Uterus (tissue), 4 donors: Measurements from ENCODE around the gene MYOZ2. TPM values are rescaled to one million over a fixed set of nuclear protein-coding genes. Genes with fewer than 3 reads are reported as not detected.
A peak's percentile ranks its signal among the peaks of the same experiment; 100 is the strongest.

ENCODE experiments used
- DNase-seq, 2 donors: peaks; one replicate each; pipeline ENCODE4 v3.0.0-alpha.2; 2019 to 2020
- H3K27ac ChIP-seq, 2 donors: fragments of 200-600 bp; sonication (generic); 1 replicate in 1 of 2; 2 replicates in 1 of 2; pipeline ENCODE4 v1.5.1; 2016 to 2018
- H3K27me3 ChIP-seq, 2 donors: fragments of 200-600 bp; sonication (generic); one replicate each; pipeline ENCODE4 v1.5.1; 2018 to 2019; ENCODE audit warnings: control low read depth in 1 of 2
- H3K36me3 ChIP-seq, 2 donors: fragments of 200-600 bp; sonication (generic); one replicate each; pipeline ENCODE4 v1.5.1; 2019; ENCODE audit warnings: control low read depth in 1 of 2
- H3K4me1 ChIP-seq, 2 donors: fragments of 200-600 bp; sonication (generic); one replicate each; pipeline ENCODE4 v1.5.1; 2018 to 2019; ENCODE audit warnings: control low read depth in 1 of 2
- H3K4me3 ChIP-seq, 2 donors: fragments of 200-600 bp; sonication (generic); 1 replicate in 1 of 2; 2 replicates in 1 of 2; pipeline ENCODE4 v1.5.1; 2018 to 2019; ENCODE audit warnings: mild to moderate bottlenecking in 1 of 2
- H3K9me3 ChIP-seq, 2 donors: fragments of 200-600 bp; sonication (generic); one replicate each; pipeline ENCODE4 v1.5.1; 2019; ENCODE audit warnings: control low read depth in 1 of 2
- CTCF ChIP-seq, 4 experiments: fragments of 200-600 bp in 2 of 4; fragments of 450-650 bp in 2 of 4; sonication (generic) in 2 of 4; IDR thresholded peaks; one replicate each; pipeline ENCODE4 v1.5.1; 2016 to 2019; ENCODE audit warnings: antibody characterized with exemption in 4 of 4, mild to moderate bottlenecking in 2 of 4, moderate library complexity in 1 of 4
- POLR2A ChIP-seq, 2 donors: fragments of 450-650 bp; IDR thresholded peaks; one replicate each; pipeline ENCODE4 v1.6.1; 2016; ENCODE audit warnings: antibody characterized with exemption in 2 of 2, mild to moderate bottlenecking in 1 of 2, moderate library complexity in 1 of 2
- intact Hi-C: fragments of 100-400 bp; cut with DNase I; formaldehyde crosslinking; loops from one replicate; pipeline ENCODE4 v1.15.1; 2023; ENCODE audit warnings: low total_unique reads
- total RNA-seq, 4 donors: library from RNA; depleted of rRNA in 3 of 4; stranded (reverse); fragments of >200 nt in 3 of 4; gene quantifications; one replicate each; pipeline versions ENCODE4 v1.1.0 to v1.2.4, GENCODE V29; 2014 to 2023
- donor health status: DM: yes; HTN: yes; CAD: no.

Gene MYOZ2
- 1 to 10 TPM in 2 of 4 donors, under 1 TPM in 1, not detected in 1; 0.62 to 1.8 (median 1.5) TPM for total RNA-seq

GRCh38 chr4:119135721-119136121 is at the start of gene MYOZ2:
TSS of gene MYOZ2 (plus strand) at chr4:119135832. CDS start at chr4:119136526, 694 bp downstream.
- Histone ChIP-seq H3K4me1 (no peaks in the 10 kb centered on the region), H3K4me3 (no peak within 1 kb of the TSS), H3K36me3 (no peaks in the 10 kb centered on the region), H3K27ac (peak within 1 kb of the TSS; percentile 43 to 71), H3K9me3 (no peaks in the 10 kb centered on the region), H3K27me3 (no peaks in the 10 kb centered on the region)
- no peak for DNase-seq
- intact Hi-C loops: no loop called here
- TF ChIP-seq POLR2A (IDR thresholded peaks at IDR 0.05): no peak
- TF ChIP-seq CTCF (IDR thresholded peaks at IDR 0.05): no peak

GRCh38 chr4:119087121-119087520 is 48.5 kb upstream of the MYOZ2 start:
- TF ChIP-seq CTCF (IDR thresholded peaks at IDR 0.05) (peak in 3 of 4 experiments; percentile 9 to 22 (median 11)), POLR2A (IDR thresholded peaks at IDR 0.05) (no peak)
- H3K4me1 ChIP-seq: no peaks in the 10 kb centered on the region
- intact Hi-C loops: no loop called here
- no peaks in the 10 kb centered on the region for H3K9me3 ChIP-seq
- no peaks in the 10 kb centered on the region for H3K36me3 ChIP-seq
- no peak for DNase-seq
- H3K27me3 ChIP-seq: no peaks in the 10 kb centered on the region
- H3K27ac ChIP-seq: peak overlapping the region in 1 of 2 donors; percentile 53
- H3K4me3 ChIP-seq: no peak overlapping the region

GRCh38 chr4:119087656-119088055 is 48.0 kb upstream of the MYOZ2 start:
- Histone ChIP-seq H3K36me3 (no peaks in the 10 kb centered on the region), H3K27ac (no peak overlapping the region), H3K27me3 (no peaks in the 10 kb centered on the region), H3K4me1 (no peaks in the 10 kb centered on the region), H3K4me3 (no peak overlapping the region), H3K9me3 (no peaks in the 10 kb centered on the region)
- intact Hi-C loops: no loop called here
- DNase-seq: no peak
- TF ChIP-seq POLR2A (IDR thresholded peaks at IDR 0.05) (no peak), CTCF (IDR thresholded peaks at IDR 0.05) (no peak)

GRCh38 chr4:119093042-119093827 is 42.4 kb upstream of the MYOZ2 start:
- TF ChIP-seq CTCF (IDR thresholded peaks at IDR 0.05) (no peak), POLR2A (IDR thresholded peaks at IDR 0.05) (no peak)
- Histone ChIP-seq H3K9me3 (no peaks in the 10 kb centered on the region), H3K27ac (peak overlapping the region; percentile 12 to 57), H3K36me3 (no peaks in the 10 kb centered on the region), H3K27me3 (no peaks in the 10 kb centered on the region), H3K4me1 (no peaks in the 10 kb centered on the region), H3K4me3 (no peak overlapping the region)
- intact Hi-C loops: no loop called here
- no peak for DNase-seq

- H3K27ac ChIP-seq: no peak overlapping the region
- intact Hi-C loops: no loop called here
These were observed 38.2 kb upstream of the MYOZ2 start for GRCh38 chr4:119097282-119097900.

More at GRCh38 chr4:119097282-119097900, 38.2 kb upstream of the MYOZ2 start:
- no peak for TF ChIP-seq CTCF (IDR thresholded peaks at IDR 0.05)
- no peak for TF ChIP-seq POLR2A (IDR thresholded peaks at IDR 0.05)
- Histone ChIP-seq H3K9me3 (no peaks in the 10 kb centered on the region), H3K27me3 (no peaks in the 10 kb centered on the region), H3K36me3 (no peaks in the 10 kb centered on the region), H3K4me1 (no peaks in the 10 kb centered on the region), H3K4me3 (no peak overlapping the region)
- DNase-seq: no peak
